ENCODE measurements around the gene RAD9A. TPM values are rescaled to one million over a fixed set of nuclear protein-coding genes. Genes with fewer than 3 reads are reported as not detected.

The RAD9A gene
- total RNA-seq, 2 donors from 2014 or later: 6.2 to 6.5 TPM

- Histone ChIP-seq H3K27me3 (no peaks in the 10 kb centered on the region), H3K27ac (no peak overlapping the region), H3K4me3 (no peak overlapping the region), H3K36me3 (peaks cover 37% of the 10 kb centered on the region), H3K4me1 (peaks cover 0 to 37% of the 10 kb centered on the region in 2 donors), H3K9me3 (no peaks in the 10 kb centered on the region)
- TF ChIP-seq CTCF (IDR thresholded peaks at IDR 0.05): no peak
- no peak for DNase-seq (ENCODE audit: low spot score)
These were observed 5.0 kb downstream of the RAD9A start for GRCh38 chr11:67396587-67397389.

- peaks cover 0 to 31% of the 10 kb centered on the region in 2 donors for H3K4me1 ChIP-seq
These were observed 5.8 kb downstream of the RAD9A start for GRCh38 chr11:67397536-67397935.

GRCh38 chr11:67397986-67398660 is 6.3 kb downstream of the RAD9A start:
- Histone ChIP-seq H3K4me3 (no peak overlapping the region), H3K27ac (no peak overlapping the region), H3K27me3 (no peaks in the 10 kb centered on the region), H3K9me3 (no peaks in the 10 kb centered on the region), H3K4me1 (peaks cover 0 to 30% of the 10 kb centered on the region in 2 donors), H3K36me3 (peaks cover 37% of the 10 kb centered on the region)
- DNase-seq (ENCODE audit: low spot score): no peak
- no peak for TF ChIP-seq CTCF (IDR thresholded peaks at IDR 0.05)

More at GRCh38 chr11:67397536-67397935, 5.8 kb downstream of the RAD9A start:
- H3K36me3 ChIP-seq: peaks cover 37% of the 10 kb centered on the region
- DNase-seq (ENCODE audit: low spot score): no peak
- no peak for TF ChIP-seq CTCF (IDR thresholded peaks at IDR 0.05)
- H3K9me3 ChIP-seq: no peaks in the 10 kb centered on the region
- no peak overlapping the region for H3K4me3 ChIP-seq
- no peak overlapping the region for H3K27ac ChIP-seq
- H3K27me3 ChIP-seq: no peaks in the 10 kb centered on the region

- H3K4me1 ChIP-seq: peaks cover 0 to 33% of the 10 kb centered on the region in 2 donors
These were observed 7.1 kb downstream of the RAD9A start for GRCh38 chr11:67398661-67399563.

More at GRCh38 chr11:67398661-67399563, 7.1 kb downstream of the RAD9A start:
- H3K9me3 ChIP-seq: no peaks in the 10 kb centered on the region
- no peak overlapping the region for H3K27ac ChIP-seq
- no peak overlapping the region for H3K4me3 ChIP-seq
- TF ChIP-seq CTCF (IDR thresholded peaks at IDR 0.05): no peak
- H3K36me3 ChIP-seq: peaks cover 37% of the 10 kb centered on the region
- DNase-seq (ENCODE audit: low spot score): no peak
- no peaks in the 10 kb centered on the region for H3K27me3 ChIP-seq

Data from right atrium auricular region (tissue), 2 donors.